Skeletal muscle tissue (tissue), 4 donors: ENCODE results near the gene MYADM. TPM values are rescaled to one million over a fixed set of nuclear protein-coding genes. Genes with fewer than 3 reads are reported as not detected.
"Not testable (repeated sequence)": the region's sequence is repeated elsewhere in the genome, so short reads cannot be mapped to it uniquely, and the experiment has no call there.

Experiments
- H3K27ac ChIP-seq: one replicate; pipeline ENCODE4 v1.7.0; 2013; ENCODE audit warnings: mild to moderate bottlenecking, low read depth, low read length, inconsistent platforms
- H3K27me3 ChIP-seq, 3 donors: one replicate each; pipeline ENCODE4 v1.7.0; 2013; ENCODE audit warnings: low read length in 3 of 3; ENCODE audit not compliant: control insufficient read depth in 3 of 3, insufficient read depth in 3 of 3
- H3K36me3 ChIP-seq, 3 donors: one replicate each; pipeline ENCODE4 v1.7.0; 2013; ENCODE audit warnings: low read length in 3 of 3; ENCODE audit not compliant: control insufficient read depth in 3 of 3, insufficient read depth in 3 of 3
- H3K4me1 ChIP-seq, 3 donors: one replicate each; pipeline ENCODE4 v1.7.0; 2013; ENCODE audit warnings: low read length in 3 of 3, mild to moderate bottlenecking in 3 of 3; ENCODE audit not compliant: control insufficient read depth in 3 of 3, insufficient read depth in 3 of 3
- H3K4me3 ChIP-seq, 3 donors: one replicate each; pipeline ENCODE4 v1.7.0; 2013; ENCODE audit warnings: low read length in 3 of 3
- H3K9ac ChIP-seq, 3 donors: one replicate each; pipeline ENCODE4 v1.7.0; 2013; ENCODE audit warnings: low read length in 3 of 3, mild to moderate bottlenecking in 3 of 3, moderate library complexity in 2 of 3, low read depth in 1 of 3
- H3K9me3 ChIP-seq, 3 donors: one replicate each; pipeline ENCODE4 v1.7.0; 2013; ENCODE audit warnings: low read length in 3 of 3; ENCODE audit not compliant: control insufficient read depth in 3 of 3
- total RNA-seq: library from RNA; depleted of rRNA; stranded (reverse); fragments of >200 nt; gene quantifications from one replicate; pipeline ENCODE4 v1.2.3, GENCODE V29; 2014
- donor health status: Osteomylitis.

MYADM gene
- total RNA-seq, 1 donor from 2014 or later = 20.9 TPM

- not testable (repeated sequence) for H3K36me3 ChIP-seq, H3K9me3 ChIP-seq, H3K9ac ChIP-seq, H3K4me3 ChIP-seq, H3K4me1 ChIP-seq, H3K27ac ChIP-seq, H3K27me3 ChIP-seq
Measured at GRCh38 chr19:53840241-53840640, 27.4 kb upstream of the MYADM start.

DNA sequence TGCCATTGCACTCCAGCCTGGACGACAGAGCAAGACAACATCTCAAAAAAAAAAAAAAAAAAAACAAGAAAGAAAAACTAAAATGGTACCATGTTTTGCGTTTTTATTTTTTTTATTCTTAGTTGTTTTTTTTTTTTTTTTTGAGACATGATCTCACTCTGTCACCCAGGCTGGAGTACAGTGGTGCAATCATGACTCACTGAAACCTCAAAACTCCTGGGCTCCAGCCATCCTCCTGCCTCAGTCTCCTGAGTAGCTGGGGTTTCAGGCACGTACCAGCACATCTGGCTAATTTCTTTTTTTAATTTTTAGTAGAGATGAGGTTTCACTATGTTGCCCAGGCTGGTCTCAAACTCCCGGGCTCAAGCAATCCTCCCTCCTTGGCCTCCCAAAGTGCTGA is 26.8 kb upstream of the MYADM start:
- not testable (repeated sequence) for H3K27ac ChIP-seq, H3K27me3 ChIP-seq, H3K4me1 ChIP-seq, H3K4me3 ChIP-seq, H3K36me3 ChIP-seq, H3K9me3 ChIP-seq, H3K9ac ChIP-seq

GRCh38 chr19:53844849-53845246 is 22.8 kb upstream of the MYADM start:
- H3K4me3 ChIP-seq = no peak overlapping the region
- H3K27ac ChIP-seq = no peak overlapping the region
- H3K9me3 ChIP-seq = no peaks in the 10 kb centered on the region
- no peaks in the 10 kb centered on the region for H3K27me3 ChIP-seq
- no peak overlapping the region for H3K9ac ChIP-seq
- peaks cover 0 to 4% (median 0%) of the 10 kb centered on the region in 3 donors for H3K4me1 ChIP-seq
- H3K36me3 ChIP-seq = no peaks in the 10 kb centered on the region

- Histone ChIP-seq H3K27ac (no peak overlapping the region), H3K36me3 (no peaks in the 10 kb centered on the region), H3K27me3 (no peaks in the 10 kb centered on the region), H3K9ac (no peak overlapping the region), H3K4me3 (no peak overlapping the region), H3K4me1 (peaks cover 0 to 4% (median 2%) of the 10 kb centered on the region in 3 donors), H3K9me3 (no peaks in the 10 kb centered on the region)
Measured at GRCh38 chr19:53847555-53847954, 20.1 kb upstream of the MYADM start.

- Histone ChIP-seq H3K27ac (peak overlapping the region; percentile 64), H3K27me3 (no peaks in the 10 kb centered on the region), H3K9me3 (no peaks in the 10 kb centered on the region), H3K36me3 (no peaks in the 10 kb centered on the region), H3K9ac (no peak overlapping the region), H3K4me3 (peak overlapping the region in 1 of 3 donors; percentile 49), H3K4me1 (peaks cover 0 to 4% (median 2%) of the 10 kb centered on the region in 3 donors)
Measured at GRCh38 chr19:53849237-53849676, 18.4 kb upstream of the MYADM start.

GRCh38 chr19:53853707-53854106 is 14.0 kb upstream of the MYADM start:
- H3K27ac ChIP-seq = no peak overlapping the region
- no peaks in the 10 kb centered on the region for H3K36me3 ChIP-seq
- H3K27me3 ChIP-seq = no peaks in the 10 kb centered on the region
- H3K9me3 ChIP-seq = no peaks in the 10 kb centered on the region
- H3K4me1 ChIP-seq = peaks cover 0 to 4% (median 2%) of the 10 kb centered on the region in 3 donors
- H3K4me3 ChIP-seq = no peak overlapping the region
- no peak overlapping the region for H3K9ac ChIP-seq

DNA sequence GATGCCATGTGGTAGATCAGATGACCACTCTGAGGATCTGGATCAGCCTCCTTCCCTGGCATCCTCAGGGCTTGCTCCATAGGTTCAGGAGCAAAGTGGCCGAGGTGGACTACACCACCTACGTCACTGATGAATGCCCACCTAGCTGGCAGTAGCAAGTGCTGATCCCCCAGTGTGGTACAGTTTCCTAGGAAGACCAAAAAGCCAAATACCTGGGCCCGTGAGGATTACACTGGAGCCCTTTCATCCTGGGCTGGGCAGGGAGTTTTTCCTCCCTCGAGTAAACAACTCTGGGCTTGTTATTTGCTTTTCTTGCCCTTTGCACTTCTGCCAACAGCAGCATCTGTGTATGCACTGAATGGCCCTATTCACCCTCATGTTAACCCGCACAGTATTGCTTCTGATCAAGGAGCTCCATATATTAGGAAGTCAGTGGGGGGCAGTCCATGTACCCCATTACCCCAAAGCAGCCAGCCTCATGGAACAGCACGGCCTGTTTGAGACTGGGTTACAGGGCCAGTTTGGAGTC is 3.3 kb upstream of the MYADM start:
- H3K9ac ChIP-seq = no peak overlapping the region
- no peak overlapping the region for H3K4me3 ChIP-seq
- no peak overlapping the region for H3K27ac ChIP-seq
- no peaks in the 10 kb centered on the region for H3K36me3 ChIP-seq
- no peaks in the 10 kb centered on the region for H3K9me3 ChIP-seq
- H3K27me3 ChIP-seq = peaks cover 0 to 16% (median 4%) of the 10 kb centered on the region in 3 donors
- H3K4me1 ChIP-seq = peaks cover 3 to 9% (median 7%) of the 10 kb centered on the region in 3 donors

- H3K9me3 ChIP-seq = no peaks in the 10 kb centered on the region
- H3K27me3 ChIP-seq = peaks cover 0 to 20% (median 4%) of the 10 kb centered on the region in 3 donors
- H3K4me1 ChIP-seq = peaks cover 6 to 9% (median 8%) of the 10 kb centered on the region in 3 donors
- H3K9ac ChIP-seq = peak overlapping the region in 2 of 3 donors; percentile 40 to 50
- peak overlapping the region; percentile 90 for H3K27ac ChIP-seq
- H3K36me3 ChIP-seq = peaks cover 0 to 1% (median 0%) of the 10 kb centered on the region in 3 donors
- peak overlapping the region in 2 of 3 donors; percentile 33 to 60 for H3K4me3 ChIP-seq
Measured at GRCh38 chr19:53865523-53865917, 2.2 kb upstream of the MYADM start.

DNA sequence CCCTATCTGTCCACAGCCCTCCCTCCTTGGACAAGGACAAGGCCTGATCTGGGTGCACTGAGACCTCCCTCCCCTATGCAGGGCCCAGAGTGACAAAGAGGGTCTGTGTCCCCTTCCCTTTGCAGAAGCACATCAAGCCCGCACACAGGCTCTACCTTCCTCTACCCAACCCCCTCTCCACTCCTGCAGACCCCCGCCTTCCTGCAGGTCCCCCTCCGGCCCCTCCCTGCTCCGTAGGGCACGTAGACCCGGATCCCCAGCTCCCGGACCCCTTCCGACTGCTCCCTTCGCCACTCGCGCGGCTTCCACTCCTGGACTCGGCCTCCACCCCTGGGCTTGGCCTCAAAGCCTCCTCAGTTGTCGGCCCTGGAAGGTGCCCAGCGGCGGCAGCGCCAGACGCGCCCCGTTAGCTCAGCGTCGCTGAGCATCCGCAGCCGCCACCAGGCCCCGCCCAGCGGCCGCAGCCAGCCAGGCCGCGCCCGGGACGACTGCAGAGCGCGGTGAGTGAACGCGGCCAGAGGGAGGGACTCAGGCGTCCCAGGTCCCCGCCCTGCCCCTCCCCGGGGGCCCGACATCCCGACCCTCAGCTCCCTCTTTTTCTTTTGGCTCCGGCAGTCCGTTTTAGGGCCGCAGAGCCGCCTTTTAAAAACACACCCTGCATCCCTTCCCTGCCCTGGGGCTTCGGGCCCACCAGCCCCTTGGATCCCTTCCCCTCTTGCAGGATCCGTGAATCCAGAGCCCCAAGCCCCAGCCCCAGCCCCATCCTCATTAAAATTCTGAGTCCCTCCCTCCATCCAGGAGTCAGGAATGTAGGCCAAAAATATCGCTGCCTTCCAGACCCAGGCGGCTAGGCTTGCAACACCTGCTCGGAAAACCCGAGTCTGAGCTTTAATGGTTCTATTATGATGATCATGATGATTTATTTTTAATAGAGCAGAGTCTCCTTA is 1.5 kb upstream of the MYADM start:
- Histone ChIP-seq H3K36me3 (peaks cover 0 to 5% (median 0%) of the 10 kb centered on the region in 3 donors), H3K4me1 (peaks cover 7 to 11% (median 10%) of the 10 kb centered on the region in 3 donors), H3K4me3 (peak overlapping the region; percentile 51 to 65 (median 60)), H3K9me3 (no peaks in the 10 kb centered on the region), H3K9ac (peak overlapping the region; percentile 59 to 77 (median 70)), H3K27me3 (peaks cover 0 to 22% (median 4%) of the 10 kb centered on the region in 3 donors), H3K27ac (peak overlapping the region; percentile 90)

DNA sequence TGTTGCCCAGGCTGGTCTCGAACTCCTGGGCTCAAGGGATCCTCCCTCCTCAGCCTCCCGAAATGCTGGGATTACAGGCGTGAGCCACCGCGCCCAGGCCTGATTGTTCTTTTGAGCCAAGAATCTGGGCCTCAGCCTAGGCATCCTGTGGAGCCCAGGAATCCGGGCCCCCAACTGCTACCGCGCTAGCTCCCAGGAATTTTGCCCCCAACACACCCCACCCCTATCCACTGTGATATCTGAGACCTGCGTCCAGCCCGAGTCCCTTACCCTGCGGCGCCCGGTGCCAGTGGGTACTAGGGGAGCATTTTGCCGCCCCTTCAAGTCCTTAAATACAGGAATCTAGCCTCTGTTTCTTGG is 838 bp upstream of the MYADM start:
- Histone ChIP-seq H3K4me3 (peak overlapping the region; percentile 51 to 65 (median 60)), H3K9ac (peak overlapping the region; percentile 59 to 82 (median 70)), H3K9me3 (no peaks in the 10 kb centered on the region), H3K27me3 (peaks cover 0 to 22% (median 4%) of the 10 kb centered on the region in 3 donors), H3K4me1 (peaks cover 7 to 15% (median 10%) of the 10 kb centered on the region in 3 donors), H3K36me3 (peaks cover 0 to 8% (median 0%) of the 10 kb centered on the region in 3 donors), H3K27ac (peak overlapping the region; percentile 90)
